GM18505 (cell line): Measurements from ENCODE around the gene HS3ST5.

Experiments used
- ATAC-seq: cut with Tn5 transposase; IDR thresholded peaks from one replicate; pipeline ENCODE4 v1.9.1; 2021; ENCODE audit not compliant: unreplicated experiment
- POLR2A ChIP-seq: IDR thresholded peaks from 4 replicates; pipeline ENCODE4 v1.6.1; 2011; ENCODE audit warnings: borderline replicate concordance; ENCODE audit not compliant: insufficient read depth, insufficient read length; ENCODE audit errors: extremely low read depth

HS3ST5 gene

GRCh38 chr6:114312931-114313330 is 29.9 kb downstream of the HS3ST5 start:
- no peak for TF ChIP-seq POLR2A
- ATAC-seq = peak; percentile 66

GRCh38 chr6:114310053-114310452 is 32.8 kb downstream of the HS3ST5 start:
- no peak for ATAC-seq
- no peak for TF ChIP-seq POLR2A

GRCh38 chr6:114304304-114304887 is 38.4 kb downstream of the HS3ST5 start:
- no peak for ATAC-seq
- TF ChIP-seq POLR2A = no peak

- ATAC-seq = no peak
These were observed 41.1 kb downstream of the HS3ST5 start for GRCh38 chr6:114301596-114302219.

GRCh38 chr6:114297135-114297534 is 45.7 kb downstream of the HS3ST5 start:
- TF ChIP-seq POLR2A = no peak
- no peak for ATAC-seq

More at GRCh38 chr6:114301596-114302219, 41.1 kb downstream of the HS3ST5 start:
- no peak for TF ChIP-seq POLR2A

GRCh38 chr6:114292431-114292830 is 50.4 kb downstream of the HS3ST5 start:
- no peak for ATAC-seq
- no peak for TF ChIP-seq POLR2A

- no peak for TF ChIP-seq POLR2A
- no peak for ATAC-seq
These were observed 51.4 kb downstream of the HS3ST5 start for GRCh38 chr6:114291428-114291827.

GRCh38 chr6:114290864-114291263 is 52.0 kb downstream of the HS3ST5 start:
- no peak for TF ChIP-seq POLR2A
- ATAC-seq = no peak

- no peak for ATAC-seq
- no peak for TF ChIP-seq POLR2A
These were observed 53.9 kb downstream of the HS3ST5 start for GRCh38 chr6:114288701-114289495.

GRCh38 chr6:114287461-114287860 is 55.4 kb downstream of the HS3ST5 start:
- no peak for ATAC-seq
- no peak for TF ChIP-seq POLR2A

GRCh38 chr6:114286211-114286610 is 56.6 kb downstream of the HS3ST5 start:
- no peak for TF ChIP-seq POLR2A
- no peak for ATAC-seq

GRCh38 chr6:114284281-114284680 is 58.5 kb downstream of the HS3ST5 start:
- no peak for TF ChIP-seq POLR2A
- no peak for ATAC-seq

GRCh38 chr6:114282292-114282691 is 60.5 kb downstream of the HS3ST5 start:
- no peak for ATAC-seq

GRCh38 chr6:114281496-114281895 is 61.3 kb downstream of the HS3ST5 start:
- no peak for ATAC-seq
- TF ChIP-seq POLR2A = no peak

More at GRCh38 chr6:114282292-114282691, 60.5 kb downstream of the HS3ST5 start:
- TF ChIP-seq POLR2A = no peak
